Sigmoid colon (tissue), 4 donors: ENCODE results near the gene PRKCA.

Source experiments
- CTCF ChIP-seq, 4 experiments: fragments of 450-650 bp in 3 of 4; fragments of 200-600 bp in 1 of 4; IDR thresholded peaks; one replicate each; pipeline ENCODE4 v1.5.1; 2016 to 2019; ENCODE audit warnings: antibody characterized with exemption in 4 of 4, mild to moderate bottlenecking in 3 of 4, moderate library complexity in 2 of 4
- EP300 ChIP-seq, 4 donors: sonication (generic); formaldehyde crosslinking; IDR thresholded peaks; one replicate each; pipeline ENCODE4 v1.6.1; 2017; ENCODE audit warnings: antibody characterized with exemption in 4 of 4

- TF ChIP-seq CTCF (IDR thresholded peaks at IDR 0.05) (no peak), EP300 (IDR thresholded peaks at IDR 0.05) (no peak)
Observed at GRCh38 chr17:66650544-66650877, 348.1 kb downstream of the PRKCA start.
